ENCODE results near the gene ITGAX.

The ITGAX gene

GRCh38 chr16:31385680-31386079 is 30.7 kb downstream of the ITGAX start:
- Histone ChIP-seq H3K79me2 (ENCODE audit: control insufficient read depth, insufficient read depth, low read length) (no peaks in the 10 kb centered on the region), H3K4ac (ENCODE audit: low read depth, low read length) (no peak overlapping the region), H3K9ac (ENCODE audit: low read length) (no peak overlapping the region), H2BK15ac (replicated peaks; ENCODE audit: low read depth) (no peak overlapping the region), H3K4me3 (ENCODE audit: low read length) (no peak overlapping the region), H3K27ac (ENCODE audit: low read depth, low read length) (no peak overlapping the region), H3K18ac (ENCODE audit: low read length) (no peak overlapping the region), H4K8ac (ENCODE audit: low read depth, low read length) (no peak overlapping the region), H2BK5ac (ENCODE audit: low read length) (no peak overlapping the region), H3K56ac (ENCODE audit: low read length) (no peak overlapping the region), H2BK120ac (ENCODE audit: low read depth, low read length) (no peak overlapping the region), H3K4me2 (ENCODE audit: low read length) (no peak overlapping the region), H2AK5ac (ENCODE audit: low read length) (no peak overlapping the region), H3K27me3 (ENCODE audit: insufficient read depth, low read length, poor library complexity) (no peaks in the 10 kb centered on the region), H3K36me3 (ENCODE audit: control insufficient read depth, insufficient read depth, low read length) (no peaks in the 10 kb centered on the region), H3K4me1 (ENCODE audit: control insufficient read depth, low read depth, low read length) (no peaks in the 10 kb centered on the region), H3K23ac (ENCODE audit: low read length) (no peak overlapping the region), H4K5ac (ENCODE audit: low read length) (no peak overlapping the region), H3K79me1 (ENCODE audit: low read length) (no peaks in the 10 kb centered on the region)
- WGBS (ENCODE audit: extremely low coverage, insufficient coverage, low lambda C conversion rate), result no CpG with 5 or more reads among the region's 4 CpGs
- no peak for DNase-seq

- H4K5ac ChIP-seq (ENCODE audit: low read length), result no peak overlapping the region
- H2AK5ac ChIP-seq (ENCODE audit: low read length), result no peak overlapping the region
- H3K9ac ChIP-seq (ENCODE audit: low read length), result no peak overlapping the region
- H4K8ac ChIP-seq (ENCODE audit: low read depth, low read length), result no peak overlapping the region
- DNase-seq, result peak; percentile 78
- H3K79me1 ChIP-seq (ENCODE audit: low read length), result no peaks in the 10 kb centered on the region
- H3K18ac ChIP-seq (ENCODE audit: low read length), result no peak overlapping the region
- H3K27ac ChIP-seq (ENCODE audit: low read depth, low read length), result no peak overlapping the region
- no peak overlapping the region for H2BK120ac ChIP-seq (ENCODE audit: low read depth, low read length)
- no peak overlapping the region for H3K4ac ChIP-seq (ENCODE audit: low read depth, low read length)
- H3K56ac ChIP-seq (ENCODE audit: low read length), result no peak overlapping the region
- H3K79me2 ChIP-seq (ENCODE audit: control insufficient read depth, insufficient read depth, low read length), result no peaks in the 10 kb centered on the region
- H3K23ac ChIP-seq (ENCODE audit: low read length), result no peak overlapping the region
- no peaks in the 10 kb centered on the region for H3K36me3 ChIP-seq (ENCODE audit: control insufficient read depth, insufficient read depth, low read length)
- no peaks in the 10 kb centered on the region for H3K4me1 ChIP-seq (ENCODE audit: control insufficient read depth, low read depth, low read length)
- no peak overlapping the region for H3K4me3 ChIP-seq (ENCODE audit: low read length)
- no peak overlapping the region for H2BK5ac ChIP-seq (ENCODE audit: low read length)
- H3K27me3 ChIP-seq (ENCODE audit: insufficient read depth, low read length, poor library complexity), result no peaks in the 10 kb centered on the region
- no peak overlapping the region for H2BK15ac ChIP-seq (replicated peaks; ENCODE audit: low read depth)
- H3K4me2 ChIP-seq (ENCODE audit: low read length), result no peak overlapping the region
- no CpG with 5 or more reads among the region's 6 CpGs for WGBS (ENCODE audit: extremely low coverage, insufficient coverage, low lambda C conversion rate)
Measured at GRCh38 chr16:31386157-31386984, 31.4 kb downstream of the ITGAX start.

DNA sequence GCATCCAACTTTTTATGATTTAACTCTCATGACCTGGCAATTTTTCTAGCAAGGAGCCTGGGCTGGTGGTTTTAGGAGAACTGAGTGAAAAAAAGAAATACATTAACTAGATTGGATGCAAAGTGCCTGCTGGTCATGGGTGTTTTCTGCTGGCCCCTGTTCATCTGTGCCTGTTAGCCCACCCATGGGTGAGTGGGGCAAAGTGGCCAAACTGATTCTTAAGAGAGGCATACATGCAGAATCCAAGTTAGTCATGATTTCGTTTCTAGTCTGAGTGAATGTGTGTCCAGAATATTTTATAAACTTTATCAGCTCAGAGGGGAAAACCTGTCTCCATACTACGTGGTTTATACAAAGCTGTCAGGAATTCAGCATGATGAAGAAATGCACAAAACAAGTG is 33.6 kb downstream of the ITGAX start:
- H3K79me1 ChIP-seq (ENCODE audit: low read length), result no peaks in the 10 kb centered on the region
- no peak overlapping the region for H3K27ac ChIP-seq (ENCODE audit: low read depth, low read length)
- no peak overlapping the region for H2BK15ac ChIP-seq (replicated peaks; ENCODE audit: low read depth)
- no peak overlapping the region for H3K4ac ChIP-seq (ENCODE audit: low read depth, low read length)
- DNase-seq, result no peak
- H2AK5ac ChIP-seq (ENCODE audit: low read length), result no peak overlapping the region
- H3K4me2 ChIP-seq (ENCODE audit: low read length), result no peak overlapping the region
- H3K18ac ChIP-seq (ENCODE audit: low read length), result no peak overlapping the region
- no peak overlapping the region for H3K23ac ChIP-seq (ENCODE audit: low read length)
- WGBS (ENCODE audit: extremely low coverage, insufficient coverage, low lambda C conversion rate), result no CpG with 5 or more reads among the region's 2 CpGs
- no peak overlapping the region for H2BK120ac ChIP-seq (ENCODE audit: low read depth, low read length)
- H4K8ac ChIP-seq (ENCODE audit: low read depth, low read length), result no peak overlapping the region
- no peaks in the 10 kb centered on the region for H3K36me3 ChIP-seq (ENCODE audit: control insufficient read depth, insufficient read depth, low read length)
- H3K4me1 ChIP-seq (ENCODE audit: control insufficient read depth, low read depth, low read length), result no peaks in the 10 kb centered on the region
- H2BK5ac ChIP-seq (ENCODE audit: low read length), result no peak overlapping the region
- H3K27me3 ChIP-seq (ENCODE audit: insufficient read depth, low read length, poor library complexity), result no peaks in the 10 kb centered on the region
- H3K4me3 ChIP-seq (ENCODE audit: low read length), result no peak overlapping the region
- H3K56ac ChIP-seq (ENCODE audit: low read length), result no peak overlapping the region
- H4K5ac ChIP-seq (ENCODE audit: low read length), result no peak overlapping the region
- H3K79me2 ChIP-seq (ENCODE audit: control insufficient read depth, insufficient read depth, low read length), result no peaks in the 10 kb centered on the region
- no peak overlapping the region for H3K9ac ChIP-seq (ENCODE audit: low read length)

DNA sequence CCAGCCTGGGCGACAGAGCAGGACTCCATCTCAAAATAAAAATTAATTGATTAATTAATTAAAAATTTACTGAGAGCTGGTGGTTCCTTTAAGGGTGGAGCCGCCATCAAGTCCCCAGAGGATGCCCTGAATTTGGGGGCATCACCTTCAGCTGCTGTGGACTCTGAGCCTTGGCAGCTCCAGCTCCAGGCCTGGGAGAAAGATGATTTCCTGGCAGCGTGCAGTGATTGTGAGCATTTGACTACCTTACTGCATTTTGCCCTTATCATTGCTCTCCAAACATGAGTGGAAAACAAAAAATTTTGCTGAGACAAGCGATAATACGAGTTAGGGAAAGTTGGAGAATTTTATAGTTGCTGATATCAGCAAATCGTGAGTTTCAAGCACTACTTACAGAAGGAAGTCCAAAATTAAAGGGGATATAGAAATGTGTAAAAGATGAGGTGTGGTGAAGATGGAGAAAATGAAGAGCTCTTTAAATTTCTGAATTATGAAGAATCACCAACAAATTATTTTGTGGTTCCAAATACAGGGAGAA is 35.6 kb downstream of the ITGAX start:
- H3K36me3 ChIP-seq (ENCODE audit: control insufficient read depth, insufficient read depth, low read length), result no peaks in the 10 kb centered on the region
- no CpG with 5 or more reads among the region's 6 CpGs for WGBS (ENCODE audit: extremely low coverage, insufficient coverage, low lambda C conversion rate)
- H3K27ac ChIP-seq (ENCODE audit: low read depth, low read length), result no peak overlapping the region
- no peak overlapping the region for H2AK5ac ChIP-seq (ENCODE audit: low read length)
- H3K4me1 ChIP-seq (ENCODE audit: control insufficient read depth, low read depth, low read length), result no peaks in the 10 kb centered on the region
- no peak overlapping the region for H3K4me2 ChIP-seq (ENCODE audit: low read length)
- no peaks in the 10 kb centered on the region for H3K79me1 ChIP-seq (ENCODE audit: low read length)
- no peak overlapping the region for H3K56ac ChIP-seq (ENCODE audit: low read length)
- no peak overlapping the region for H2BK120ac ChIP-seq (ENCODE audit: low read depth, low read length)
- H3K27me3 ChIP-seq (ENCODE audit: insufficient read depth, low read length, poor library complexity), result no peaks in the 10 kb centered on the region
- no peak overlapping the region for H4K8ac ChIP-seq (ENCODE audit: low read depth, low read length)
- no peak overlapping the region for H3K4me3 ChIP-seq (ENCODE audit: low read length)
- H2BK5ac ChIP-seq (ENCODE audit: low read length), result no peak overlapping the region
- H3K9ac ChIP-seq (ENCODE audit: low read length), result no peak overlapping the region
- H3K18ac ChIP-seq (ENCODE audit: low read length), result no peak overlapping the region
- H2BK15ac ChIP-seq (replicated peaks; ENCODE audit: low read depth), result no peak overlapping the region
- H3K79me2 ChIP-seq (ENCODE audit: control insufficient read depth, insufficient read depth, low read length), result no peaks in the 10 kb centered on the region
- no peak overlapping the region for H3K4ac ChIP-seq (ENCODE audit: low read depth, low read length)
- H3K23ac ChIP-seq (ENCODE audit: low read length), result no peak overlapping the region
- no peak for DNase-seq
- no peak overlapping the region for H4K5ac ChIP-seq (ENCODE audit: low read length)

- H3K36me3 ChIP-seq (ENCODE audit: control insufficient read depth, insufficient read depth, low read length), result no peaks in the 10 kb centered on the region
- no peak within 1 kb of the TSS for H3K9ac ChIP-seq (ENCODE audit: low read length)
- DNase-seq, result no peak
- H3K27ac ChIP-seq (ENCODE audit: low read depth, low read length), result no peak within 1 kb of the TSS
- no CpG with 5 or more reads among the region's 5 CpGs for WGBS (ENCODE audit: extremely low coverage, insufficient coverage, low lambda C conversion rate)
- no peak within 1 kb of the TSS for H3K56ac ChIP-seq (ENCODE audit: low read length)
- no peak within 1 kb of the TSS for H2BK5ac ChIP-seq (ENCODE audit: low read length)
- no peak within 1 kb of the TSS for H4K5ac ChIP-seq (ENCODE audit: low read length)
- H2BK120ac ChIP-seq (ENCODE audit: low read depth, low read length), result no peak within 1 kb of the TSS
- H3K4ac ChIP-seq (ENCODE audit: low read depth, low read length), result no peak within 1 kb of the TSS
- no peak within 1 kb of the TSS for H3K4me2 ChIP-seq (ENCODE audit: low read length)
- no peak within 1 kb of the TSS for H2AK5ac ChIP-seq (ENCODE audit: low read length)
- no peaks in the 10 kb centered on the region for H3K4me1 ChIP-seq (ENCODE audit: control insufficient read depth, low read depth, low read length)
- no peak within 1 kb of the TSS for H2BK15ac ChIP-seq (replicated peaks; ENCODE audit: low read depth)
- H4K8ac ChIP-seq (ENCODE audit: low read depth, low read length), result no peak within 1 kb of the TSS
- no peaks in the 10 kb centered on the region for H3K79me2 ChIP-seq (ENCODE audit: control insufficient read depth, insufficient read depth, low read length)
- no peaks in the 10 kb centered on the region for H3K27me3 ChIP-seq (ENCODE audit: insufficient read depth, low read length, poor library complexity)
- H3K18ac ChIP-seq (ENCODE audit: low read length), result no peak within 1 kb of the TSS
- H3K4me3 ChIP-seq (ENCODE audit: low read length), result no peak within 1 kb of the TSS
- H3K79me1 ChIP-seq (ENCODE audit: low read length), result no peaks in the 10 kb centered on the region
- no peak within 1 kb of the TSS for H3K23ac ChIP-seq (ENCODE audit: low read length)
Measured at GRCh38 chr16:31393056-31393455, 38.1 kb downstream of the ITGAX start, which contains the start of gene ITGAD. Gene ITGAD, plus strand, starts transcription at chr16:31393335. Its CDS starts 26 bp downstream, at chr16:31393361.
